HCT116 (cell line): ENCODE results near the gene OPN4. TPM values are rescaled to one million over a fixed set of nuclear protein-coding genes. Genes with fewer than 3 reads are reported as not detected.

Experiments used
- ATAC-seq: fragments of 200-7000 bp; cut with Tn5 transposase; 2 replicates; pipeline ENCODE4 v1.9.1; 2020; ENCODE audit warnings: mild to moderate bottlenecking, moderate library complexity
- BruUV-seq: library from RNA; stranded (reverse); fragments of 400-500 nt; replicated peaks from 2 replicates; lab custom pipeline; 2021; lab: Mats Ljungman, UMichigan
- CTCF ChIA-PET: fragments of 300-600 bp; sonication (Branson Sonifier 250); formaldehyde crosslinking; loops from one replicate; lab custom pipeline; 2021; ENCODE audit warnings: antibody characterized with exemption; lab: Charles Lee
- POLR2A ChIA-PET: fragments of 300-600, 350-600 bp; sonication (Branson Sonifier 250); formaldehyde crosslinking; loops from one replicate; lab custom pipeline; 2021; ENCODE audit warnings: antibody characterized with exemption; lab: Charles Lee
- RAD21 ChIA-PET, 2 experiments: fragments of 300-600 bp; sonication (Branson Sonifier 250); formaldehyde crosslinking; loops; one replicate each; lab custom pipeline; 2023; ENCODE audit warnings: low total read pairs in 2 of 2; ENCODE audit not compliant: uncharacterized antibody in 2 of 2, unreplicated experiment in 2 of 2, low non-redundant PET in 1 of 2; lab: Charles Lee
- DNase-seq: peaks from one replicate; pipeline ENCODE4 v3.0.0-alpha.2; 2010; ENCODE audit warnings: low read depth, low spot score
- H2AFZ ChIP-seq: fragments of 200-600 bp; shearing (Covaris generic), sonication (generic); 2 replicates; pipeline ENCODE4 v1.6.1; 2017; ENCODE audit warnings: low read depth, mixed run types, mixed read lengths, antibody characterized with exemption, low read length; ENCODE audit not compliant: poor library complexity, severe bottlenecking
- H3K27ac ChIP-seq: 2 replicates; pipeline ENCODE4 v1.5.1; 2012; ENCODE audit warnings: low read depth, low read length
- H3K27me3 ChIP-seq: fragments of 200-600 bp; sonication (generic); 2 replicates; pipeline ENCODE4 v1.6.1; 2016; ENCODE audit warnings: mixed run types, low read length, mixed read lengths; ENCODE audit not compliant: insufficient read depth
- H3K36me3 ChIP-seq, 2 experiments: fragments of 200-500 bp in 1 of 2; fragments of 200-600 bp in 1 of 2; sonication (Bioruptor generic) in 1 of 2; sonication (generic) in 1 of 2; 2 replicates each; pipeline versions ENCODE4 v1.5.1 to v1.6.1; 2014 to 2016; ENCODE audit warnings: low read length in 2 of 2, inconsistent platforms in 1 of 2, mixed read lengths in 1 of 2, mixed run types in 1 of 2; ENCODE audit not compliant: insufficient read depth in 2 of 2, control insufficient read depth in 1 of 2
- H3K4me1 ChIP-seq, 2 experiments: fragments of 200-600 bp in 1 of 2; sonication (generic) in 1 of 2; 2 replicates each; pipeline versions ENCODE4 v1.5.1 to v1.6.1; 2012 to 2017; ENCODE audit warnings: low read length in 2 of 2, inconsistent platforms in 1 of 2, mild to moderate bottlenecking in 1 of 2, mixed read lengths in 1 of 2, mixed run types in 1 of 2, moderate library complexity in 1 of 2; ENCODE audit not compliant: insufficient read depth in 2 of 2, control insufficient read depth in 1 of 2
- H3K4me2 ChIP-seq: fragments of 200-600 bp; sonication (generic); 2 replicates; pipeline ENCODE4 v1.6.1; 2017; ENCODE audit warnings: mixed run types, low read length, mixed read lengths
- H3K4me3 ChIP-seq, 2 experiments: fragments of 200-600 bp in 1 of 2; sonication (generic) in 1 of 2; replicated peaks in 1 of 2; 2 replicates each; pipeline ENCODE4 v1.5.1; 2011 to 2016; ENCODE audit warnings: low read length in 2 of 2, control low read depth in 1 of 2, low read depth in 1 of 2, mild to moderate bottlenecking in 1 of 2, mixed read lengths in 1 of 2, mixed run types in 1 of 2
- H3K79me2 ChIP-seq: fragments of 200-600 bp; sonication (generic); 2 replicates; pipeline ENCODE4 v1.6.1; 2017; ENCODE audit warnings: mild to moderate bottlenecking, mixed run types, low read length, moderate library complexity, mixed read lengths; ENCODE audit not compliant: insufficient read depth
- H3K9ac ChIP-seq: fragments of 200-600 bp; sonication (generic); 2 replicates; pipeline ENCODE4 v1.6.1; 2016; ENCODE audit warnings: low read length, mixed read lengths
- H3K9me2 ChIP-seq: fragments of 200-600 bp; sonication (generic), shearing (Covaris generic); 2 replicates; pipeline ENCODE4 v1.6.1; 2017; ENCODE audit warnings: mixed run types, mild to moderate bottlenecking, moderate library complexity; ENCODE audit not compliant: insufficient read depth
- H3K9me3 ChIP-seq, 2 experiments: fragments of 200-500 bp in 1 of 2; fragments of 200-600 bp in 1 of 2; sonication (Bioruptor generic) in 1 of 2; sonication (generic) in 1 of 2; 2 replicates each; pipeline ENCODE4 v1.6.1; 2014 to 2017; ENCODE audit warnings: low read length in 2 of 2, mixed read lengths in 2 of 2, inconsistent platforms in 1 of 2, low read depth in 1 of 2, mild to moderate bottlenecking in 1 of 2, mixed run types in 1 of 2, moderate library complexity in 1 of 2; ENCODE audit not compliant: control insufficient read depth in 1 of 2, insufficient read depth in 1 of 2
- H4K20me1 ChIP-seq: fragments of 200-600 bp; sonication (generic), shearing (Covaris generic); 2 replicates; pipeline ENCODE4 v1.6.1; 2017; ENCODE audit warnings: mixed run types, mild to moderate bottlenecking, moderate library complexity; ENCODE audit not compliant: insufficient read depth
- ATF3 ChIP-seq: IDR thresholded peaks from 2 replicates; pipeline ENCODE4 v1.6.1; 2012
- CBX3 ChIP-seq: IDR thresholded peaks from 2 replicates; pipeline ENCODE4 v1.6.1; 2012; ENCODE audit warnings: low read depth
- CEBPB ChIP-seq: IDR thresholded peaks from 2 replicates; pipeline ENCODE4 v1.6.1; 2012; ENCODE audit warnings: low read depth
- CTCF ChIP-seq, 3 experiments: fragments of 200-600 bp in 1 of 3; sonication (generic) in 1 of 3; IDR thresholded peaks in 2 of 3; conservative IDR thresholded peaks in 1 of 3; 2 replicates each; pipeline ENCODE4 v1.5.1; 2012 to 2017; ENCODE audit warnings: low read depth in 2 of 3, low read length in 2 of 3, antibody characterized with exemption in 1 of 3, borderline replicate concordance in 1 of 3, control low read depth in 1 of 3, mild to moderate bottlenecking in 1 of 3, mixed read lengths in 1 of 3, mixed run types in 1 of 3, moderate library complexity in 1 of 3; ENCODE audit not compliant: insufficient read depth in 1 of 3
- EGR1 ChIP-seq: IDR thresholded peaks from 2 replicates; pipeline ENCODE4 v1.6.1; 2012; ENCODE audit warnings: low read depth
- EZH2 ChIP-seq: fragments of 200-600 bp; sonication (generic); IDR thresholded peaks from 2 replicates; pipeline ENCODE4 v1.6.1; 2017; ENCODE audit warnings: antibody characterized with exemption, mixed run types
- EZH2phosphoT487 ChIP-seq: fragments of 200-600 bp; IDR thresholded peaks from 2 replicates; pipeline ENCODE4 v1.6.1; 2018; ENCODE audit warnings: antibody characterized with exemption, borderline replicate concordance
- FOSL1 ChIP-seq: IDR thresholded peaks from 2 replicates; pipeline ENCODE4 v1.6.1; 2012; ENCODE audit warnings: low read depth
- JUND ChIP-seq: IDR thresholded peaks from 2 replicates; pipeline ENCODE4 v1.6.1; 2012
- POLR2A ChIP-seq: IDR thresholded peaks from 2 replicates; pipeline ENCODE4 v1.7.0; 2011; ENCODE audit warnings: borderline replicate concordance; ENCODE audit not compliant: insufficient read depth, insufficient read length; ENCODE audit errors: extremely low read depth
- POLR2AphosphoS5 ChIP-seq: IDR thresholded peaks from 2 replicates; pipeline ENCODE4 v1.6.1; 2011; ENCODE audit warnings: mild to moderate bottlenecking, low read depth, low read length, moderate library complexity
- RAD21 ChIP-seq: IDR thresholded peaks from 2 replicates; pipeline ENCODE4 v1.6.1; 2012; ENCODE audit warnings: low read depth, mild to moderate bottlenecking
- REST ChIP-seq: IDR thresholded peaks from 2 replicates; pipeline ENCODE4 v1.6.1; 2012; ENCODE audit warnings: low read depth
- SIN3A ChIP-seq: IDR thresholded peaks from 2 replicates; pipeline ENCODE4 v1.6.1; 2012; ENCODE audit warnings: low read depth
- SP1 ChIP-seq: IDR thresholded peaks from 2 replicates; pipeline ENCODE4 v1.6.1; 2012; ENCODE audit warnings: low read depth
- SRF ChIP-seq: IDR thresholded peaks from 2 replicates; pipeline ENCODE4 v1.6.1; 2012; ENCODE audit warnings: low read depth
- ZBTB33 ChIP-seq: IDR thresholded peaks from 2 replicates; pipeline ENCODE4 v1.6.1; 2011; ENCODE audit warnings: mild to moderate bottlenecking, low read length, moderate library complexity; ENCODE audit not compliant: insufficient replicate concordance; ENCODE audit errors: extremely low read depth
- ZFX ChIP-seq: fragments of 450-650 bp; IDR thresholded peaks from 2 replicates; pipeline ENCODE4 v1.6.1; 2017
- intact Hi-C: fragments of 100-400 bp; cut with micrococcal nuclease; formaldehyde crosslinking; loops from 2 replicates; pipeline ENCODE4 v1.10.0; 2022
- total RNA-seq: library from RNA; stranded (reverse); gene quantifications from one replicate; pipeline ENCODE4 v1.2.1, GENCODE V29; 2021; ENCODE audit not compliant: unreplicated experiment

Gene OPN4
- total RNA-seq, 1 experiment from 2014 or later, result not detected

- ChIA-PET CTCF (no interaction called here), POLR2A (no interaction called here), RAD21 (no interaction called here)
- Histone ChIP-seq H3K27ac (no peak overlapping the region), H3K36me3 (no peaks in the 10 kb centered on the region), H3K9me3 (no peaks in the 10 kb centered on the region), H3K4me2 (no peak overlapping the region), H2AFZ (no peak overlapping the region), H3K27me3 (no peaks in the 10 kb centered on the region), H3K79me2 (no peaks in the 10 kb centered on the region), H4K20me1 (no peaks in the 10 kb centered on the region), H3K9ac (no peak overlapping the region), H3K4me1 (peaks cover 0 to 7% of the 10 kb centered on the region in 2 experiments; a peak in 1 of 4 replicates), H3K4me3 (no peak overlapping the region), H3K9me2 (no peaks in the 10 kb centered on the region)
- ATAC-seq (no peak), DNase-seq (no peak)
- intact Hi-C loops, result no loop called here
- no TSS peak for BruUV-seq
- TF ChIP-seq JUND (no peak), POLR2A (no peak), ZFX (no peak), SRF (no peak), EGR1 (no peak), REST (no peak), RAD21 (no peak), POLR2AphosphoS5 (no peak), ATF3 (no peak), CBX3 (no peak), ZBTB33 (no peak), EZH2phosphoT487 (no peak), FOSL1 (no peak), SIN3A (no peak), EZH2 (no peak), CEBPB (no peak), SP1 (no peak), CTCF (IDR thresholded peaks at IDR 0.05 in 2 of 3, conservative IDR thresholded peaks at IDR 0.05 in 1 of 3; ENCODE audit: borderline replicate concordance in 1 of 3, insufficient read depth in 1 of 3, low read depth in 2 of 3, low read length in 2 of 3) (no peak)
These were observed 5.5 kb downstream of the OPN4 start for GRCh38 chr10:86659721-86660453.
